ENCODE measurements around the gene TMC4.
"Not testable (repeated sequence)": the region's sequence is repeated elsewhere in the genome, so short reads cannot be mapped to it uniquely, and the experiment has no call there.

The TMC4 gene

DNA sequence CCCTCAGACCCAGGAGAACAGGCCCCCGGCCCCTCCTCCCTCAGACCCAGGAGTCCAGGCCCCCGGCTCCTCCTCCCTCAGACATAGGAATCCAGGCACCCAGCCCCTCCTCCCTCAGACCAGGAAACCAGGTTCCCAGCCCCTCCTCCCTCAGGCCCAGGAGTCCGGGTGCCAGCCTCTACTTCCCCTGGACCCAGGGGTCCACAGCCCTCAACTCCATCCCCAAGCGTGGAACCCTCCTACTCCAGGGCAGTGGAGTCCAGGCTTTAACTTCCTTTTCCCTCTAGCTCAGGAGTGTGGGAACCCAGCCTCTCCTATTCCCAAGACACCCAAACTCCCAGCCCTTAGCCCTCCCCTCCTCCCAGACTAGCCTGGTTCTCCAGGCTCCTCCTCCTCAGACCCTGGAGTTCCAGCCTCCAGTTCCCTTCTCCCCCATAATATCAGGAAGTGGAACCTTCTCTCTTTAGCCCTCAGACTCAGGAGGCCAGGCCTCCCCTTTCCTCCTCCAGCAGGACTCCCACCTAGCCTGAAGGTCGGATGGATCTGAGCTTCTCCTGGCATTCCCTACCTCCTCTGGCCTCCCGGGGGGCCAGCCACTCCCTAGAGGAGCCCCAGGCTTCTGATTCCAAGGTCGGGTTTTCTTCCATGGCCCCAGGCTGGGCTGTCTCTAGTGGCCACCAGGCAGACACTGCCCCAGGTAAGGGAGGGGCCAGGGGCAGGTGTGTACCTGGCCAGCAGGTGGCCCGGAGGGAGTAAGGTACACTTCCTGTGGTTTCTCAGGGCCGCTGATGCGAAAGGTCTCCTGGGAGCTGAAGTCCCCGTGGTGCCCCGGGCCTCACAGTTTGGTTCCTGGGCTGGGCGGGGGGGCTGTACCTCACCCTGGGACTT is at the start of gene TMC4:
TMC4 (minus strand) TSS at position 690 of the 888 bp plus-strand sequence; CDS start at position 647, 43 bp downstream.
- DNase-seq (ENCODE audit: low read depth in 2 of 3, low spot score in 2 of 3) = no peak

DNA sequence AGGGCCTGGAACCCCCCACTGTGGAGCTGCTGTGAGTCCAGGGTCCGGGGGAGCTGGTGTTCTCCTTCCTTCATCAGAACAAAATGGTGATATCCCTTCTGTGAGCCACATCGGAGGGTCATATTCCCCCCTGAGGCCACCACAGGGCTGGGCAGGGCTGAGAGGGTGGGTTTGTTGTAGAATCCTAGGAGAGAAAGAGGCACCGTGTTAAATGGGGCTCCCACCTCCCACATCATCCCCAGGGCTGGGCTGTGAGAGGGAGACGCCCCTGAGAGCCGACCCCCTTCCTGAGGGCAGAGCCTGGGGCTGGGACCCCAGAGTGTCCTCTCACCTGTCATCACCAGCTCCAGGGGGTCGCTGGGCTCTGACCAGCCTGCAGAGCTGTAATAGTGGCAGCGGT is 49.0 kb upstream of the TMC4 start:
- not testable (repeated sequence) for DNase-seq (ENCODE audit: low read depth in 2 of 3, low spot score in 2 of 3)

GRCh38 chr19:54219702-54220101 is 46.7 kb upstream of the TMC4 start:
- not testable (repeated sequence) for DNase-seq (ENCODE audit: low read depth in 2 of 3, low spot score in 2 of 3)

- no peak for DNase-seq (ENCODE audit: low read depth in 2 of 3, low spot score in 2 of 3)
These were observed 46.2 kb upstream of the TMC4 start for GRCh38 chr19:54218960-54219661.

GRCh38 chr19:54218259-54218658 is 45.3 kb upstream of the TMC4 start:
- no peak for DNase-seq (ENCODE audit: low read depth in 2 of 3, low spot score in 2 of 3)

DNA sequence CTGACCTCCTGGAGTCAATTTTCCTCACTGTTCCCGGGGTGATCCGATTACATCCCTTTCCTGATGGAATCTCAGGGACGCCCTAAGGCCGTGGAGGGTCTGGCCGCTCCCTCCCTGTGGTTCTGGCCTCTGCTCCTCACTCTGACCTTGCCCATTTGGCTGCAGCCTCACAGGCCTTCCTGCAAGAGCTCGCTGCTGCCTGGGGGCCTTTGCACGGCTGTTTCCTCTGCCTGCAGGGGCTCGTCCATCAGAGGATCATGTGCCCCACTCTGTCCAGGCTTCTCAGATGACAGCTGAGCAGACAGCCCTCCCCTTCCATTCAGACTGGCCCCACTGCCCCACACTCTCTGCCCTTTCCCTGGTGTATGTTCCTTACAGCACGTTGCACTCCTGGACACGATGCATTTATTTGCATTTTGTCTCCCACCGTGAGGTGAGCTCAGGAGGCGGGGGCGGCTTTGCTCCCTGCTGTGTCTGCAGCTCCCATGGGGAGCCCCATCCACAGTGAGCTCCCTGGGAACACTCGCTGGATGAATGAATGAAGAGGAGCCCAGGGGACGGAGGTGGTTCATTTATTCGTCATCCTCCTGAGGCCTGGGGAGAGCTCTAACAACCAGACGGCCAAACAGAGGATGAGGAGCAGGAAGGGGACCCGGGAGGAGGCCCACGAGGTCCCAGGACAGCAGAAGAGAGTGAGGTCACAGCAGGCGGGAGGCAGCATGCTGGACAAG is 44.7 kb upstream of the TMC4 start:
- not testable (repeated sequence) for DNase-seq (ENCODE audit: low read depth in 2 of 3, low spot score in 2 of 3)

GRCh38 chr19:54216869-54217268 is 43.9 kb upstream of the TMC4 start:
- no peak for DNase-seq (ENCODE audit: low read depth in 2 of 3, low spot score in 2 of 3)

DNA sequence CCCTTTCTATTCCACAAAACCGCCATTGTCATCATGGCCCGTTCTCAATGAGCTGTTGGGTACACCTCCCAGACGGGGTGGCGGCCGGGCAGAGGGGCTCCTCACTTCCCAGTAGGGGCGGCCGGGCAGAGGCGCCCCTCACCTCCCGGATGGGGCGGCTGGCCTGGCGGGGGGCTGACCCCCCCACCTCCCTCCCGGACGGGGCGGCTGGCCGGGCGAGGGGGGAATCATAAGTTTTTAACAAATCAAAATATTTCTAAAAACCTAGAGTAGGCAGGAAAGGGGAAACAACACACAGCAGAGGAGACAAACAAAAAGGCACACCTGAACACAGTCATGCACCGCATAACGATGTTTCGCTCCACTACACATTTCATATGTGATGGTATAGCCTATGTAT is 41.8 kb upstream of the TMC4 start:
- not testable (repeated sequence) for DNase-seq (ENCODE audit: low read depth in 2 of 3, low spot score in 2 of 3)

GRCh38 chr19:54214217-54214616 is 41.3 kb upstream of the TMC4 start:
- DNase-seq (ENCODE audit: low read depth in 2 of 3, low spot score in 2 of 3) = not testable (repeated sequence)

DNA sequence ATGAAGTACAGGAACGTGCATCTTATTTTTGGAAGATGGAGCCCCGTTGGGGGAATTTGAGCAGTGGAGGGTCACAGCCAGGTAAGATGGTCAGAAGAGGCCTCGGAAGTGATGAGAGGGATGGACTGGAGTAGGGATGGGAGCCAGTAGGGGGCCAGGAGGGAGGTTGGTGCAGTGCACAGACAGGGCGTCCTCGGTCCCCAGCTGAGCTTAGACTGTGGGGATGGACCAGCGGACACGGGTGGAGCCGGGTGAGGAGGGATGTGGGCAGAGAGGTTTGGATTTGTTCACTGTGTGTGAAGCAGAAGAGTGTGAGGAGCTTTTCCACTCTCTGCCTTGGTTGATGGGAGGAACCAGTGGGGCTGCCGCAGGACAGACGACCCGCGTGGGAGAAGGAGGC is 38.3 kb upstream of the TMC4 start:
- no peak for DNase-seq (ENCODE audit: low read depth in 2 of 3, low spot score in 2 of 3)

- DNase-seq (ENCODE audit: low read depth in 2 of 3, low spot score in 2 of 3) = no peak
These were observed 37.0 kb upstream of the TMC4 start for GRCh38 chr19:54209811-54210494.

GRCh38 chr19:54209058-54209810 is 36.3 kb upstream of the TMC4 start:
- DNase-seq (ENCODE audit: low read depth in 2 of 3, low spot score in 2 of 3) = peak in 1 of 3 experiments; percentile 45

GRCh38 chr19:54208784-54209057 is 35.8 kb upstream of the TMC4 start:
- DNase-seq (ENCODE audit: low read depth in 2 of 3, low spot score in 2 of 3) = no peak

DNA sequence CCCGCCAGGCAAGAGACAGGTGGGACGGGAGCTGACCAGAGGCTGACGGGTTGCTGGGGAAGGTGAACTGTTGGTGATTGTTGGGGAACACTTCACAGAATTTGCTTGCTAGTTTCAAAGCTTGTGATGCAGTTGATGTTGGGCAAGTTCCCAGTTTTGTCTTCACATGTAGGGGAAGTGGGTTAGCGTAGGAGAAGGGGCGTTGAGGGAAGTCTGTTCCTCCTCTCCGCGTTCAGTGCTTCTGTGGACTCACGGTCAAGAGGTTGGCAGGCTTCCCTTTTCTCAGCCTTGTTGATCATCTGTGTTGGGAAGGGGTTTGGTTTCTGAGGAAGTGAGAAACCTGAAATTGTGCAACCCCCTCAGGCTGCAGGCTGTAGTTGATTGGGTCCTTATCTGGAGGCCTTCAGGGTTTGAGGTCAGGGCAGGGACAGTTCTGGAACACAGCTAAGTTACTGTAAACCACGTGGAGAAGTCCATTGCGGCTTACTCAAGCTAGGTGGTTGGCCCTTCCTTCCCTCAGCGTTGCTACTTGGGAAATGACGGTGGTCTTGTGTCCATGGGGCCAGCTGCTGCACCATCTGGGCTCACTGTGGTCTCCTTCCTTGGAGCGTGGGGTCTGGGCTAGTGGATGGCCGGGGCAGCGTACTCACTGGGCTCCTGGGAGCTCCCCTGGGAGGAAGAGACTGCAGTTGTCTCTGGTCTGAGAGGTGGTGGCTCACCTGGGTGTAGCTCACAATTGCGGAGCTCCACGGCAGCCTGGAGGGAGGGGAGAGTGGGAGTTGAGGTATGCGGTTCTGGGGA is 35.2 kb upstream of the TMC4 start:
- DNase-seq (ENCODE audit: low read depth in 2 of 3, low spot score in 2 of 3) = peak in 2 of 3 experiments; percentile 43 to 54

DNA sequence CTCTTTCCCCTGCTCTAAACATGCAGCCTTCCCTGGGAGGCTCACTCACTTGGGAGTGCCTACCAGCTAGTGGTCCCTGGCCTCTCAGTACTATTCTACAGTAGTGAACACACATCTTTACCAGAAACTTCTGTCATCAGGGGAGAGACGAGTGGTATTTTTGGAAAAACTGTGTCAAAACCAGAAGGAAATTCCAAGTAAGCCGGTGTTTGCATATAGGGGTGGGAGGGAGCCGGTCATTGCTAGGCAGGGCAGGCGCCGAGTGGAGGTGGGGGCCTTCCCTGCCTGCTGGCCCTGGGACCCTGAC is 34.7 kb upstream of the TMC4 start:
- DNase-seq (ENCODE audit: low read depth in 2 of 3, low spot score in 2 of 3) = no peak

- DNase-seq (ENCODE audit: low read depth in 2 of 3, low spot score in 2 of 3) = not testable (repeated sequence)
These were observed 34.2 kb upstream of the TMC4 start for GRCh38 chr19:54207193-54207592.

DNA sequence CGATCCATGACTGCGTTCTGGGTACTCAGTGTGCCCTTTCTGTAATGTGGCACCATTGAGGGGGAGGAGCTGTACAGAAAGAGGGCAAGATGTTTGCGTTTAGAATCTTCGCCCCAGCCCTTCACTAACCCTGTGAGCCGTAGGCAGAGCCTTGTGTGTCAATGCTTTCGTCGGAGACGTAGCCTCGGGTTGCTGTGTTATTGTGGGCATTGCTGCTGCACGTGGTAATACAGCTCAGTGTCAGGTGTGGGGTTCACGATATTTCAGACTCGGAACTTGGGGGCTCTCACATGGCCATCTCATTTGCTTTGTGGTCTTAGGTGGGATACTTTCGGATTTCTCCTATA is 33.8 kb upstream of the TMC4 start:
- DNase-seq (ENCODE audit: low read depth in 2 of 3, low spot score in 2 of 3) = no peak

DNA sequence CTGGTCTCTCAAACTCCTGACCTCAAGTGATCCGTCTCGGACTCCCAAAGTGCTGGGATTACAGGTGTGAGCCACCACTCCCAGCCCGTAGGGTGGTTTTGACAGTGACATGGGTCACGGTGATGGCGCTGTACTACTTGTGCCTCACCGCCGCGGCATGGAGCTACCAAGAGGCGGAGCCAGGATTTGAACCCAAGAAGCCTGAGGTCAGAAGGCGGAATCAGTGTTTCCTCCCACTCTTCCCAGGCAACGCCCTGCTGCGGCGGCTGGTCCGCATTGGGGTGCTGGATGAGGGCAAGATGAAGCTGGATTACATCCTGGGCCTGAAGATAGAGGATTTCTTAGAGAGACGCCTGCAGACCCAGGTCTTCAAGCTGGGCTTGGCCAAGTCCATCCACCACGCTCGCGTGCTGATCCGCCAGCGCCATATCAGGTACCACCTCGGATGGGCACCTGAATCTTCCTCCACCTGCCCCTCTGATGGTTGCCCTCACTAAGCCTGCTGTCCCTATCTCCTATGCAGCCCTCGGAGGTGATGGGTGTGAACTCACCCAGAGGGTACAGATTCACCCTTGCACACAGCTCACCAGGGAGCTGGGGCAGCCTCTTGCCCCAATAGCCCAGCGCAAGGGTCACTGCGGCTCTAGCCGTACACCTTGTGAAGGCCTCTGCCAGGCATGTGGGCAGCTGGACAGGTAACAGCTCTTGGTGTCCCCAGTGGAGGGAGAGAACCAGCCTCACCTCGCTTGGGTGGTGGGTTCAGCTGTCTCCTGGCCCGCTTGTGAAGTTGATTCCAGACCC is 33.3 kb upstream of the TMC4 start:
- DNase-seq (ENCODE audit: low read depth in 2 of 3, low spot score in 2 of 3) = no peak

GRCh38 chr19:54204767-54205468 is 32.0 kb upstream of the TMC4 start:
- DNase-seq (ENCODE audit: low read depth in 2 of 3, low spot score in 2 of 3) = peak in 1 of 3 experiments; percentile 10

All from activated CD8-positive, alpha-beta memory T cell treated with anti-CD3 and anti-CD28 coated beads for 48 hours (primary cell).